Caki2 (cell line): Measurements from ENCODE around the gene KYAT1. TPM values are rescaled to one million over a fixed set of nuclear protein-coding genes. Genes with fewer than 3 reads are reported as not detected.

Source experiments
- DNase-seq: peaks from one replicate; pipeline ENCODE4 v3.0.0-alpha.2; 2015; ENCODE audit warnings: low read depth
- in situ Hi-C: cut with HindIII; loops from 2 replicates; pipeline ENCODE4 v1.10.0; 2016; ENCODE audit warnings: low sequenced_read_pairs, low pct_unique_long_range_greater_than_20kb, mixed read lengths
- total RNA-seq: library from RNA; depleted of rRNA; stranded (reverse); fragments of >200 nt; shearing (Covaris generic); gene quantifications from 2 replicates; pipeline ENCODE4 v1.2.3, GENCODE V29; 2014; ENCODE audit warnings: low replicate concordance

KYAT1 gene
- total RNA-seq, 1 experiment from 2014 or later = 11.2 TPM

- in situ Hi-C loops = no loop called here
- no peak for DNase-seq
Observed at GRCh38 chr9:128911529-128912035, 29.8 kb upstream of the KYAT1 start.

DNA sequence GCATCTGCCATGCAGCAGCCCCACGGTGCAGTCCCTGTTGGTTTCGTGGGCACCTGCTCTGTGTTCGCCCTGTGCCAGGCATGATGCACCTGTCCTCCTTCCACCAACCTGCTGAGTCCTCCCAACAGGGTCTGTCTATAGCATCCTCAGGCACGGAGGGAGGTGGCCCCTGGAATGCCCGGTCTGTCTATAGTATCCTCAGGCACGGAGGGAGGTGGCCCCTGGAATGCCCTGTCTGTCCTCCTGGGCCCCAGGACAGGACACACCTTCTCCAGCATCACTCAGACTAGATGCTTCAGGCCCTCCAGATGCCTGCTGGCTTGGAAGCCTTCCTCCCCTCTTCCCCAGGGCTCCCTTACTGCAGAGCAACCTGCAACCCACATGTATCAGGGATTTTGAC is 29.2 kb upstream of the KYAT1 start:
- in situ Hi-C loops = no loop called here
- no peak for DNase-seq

GRCh38 chr9:128909859-128910258 is 28.1 kb upstream of the KYAT1 start:
- DNase-seq = no peak

GRCh38 chr9:128908372-128908771 is 26.6 kb upstream of the KYAT1 start:
- DNase-seq = no peak
- in situ Hi-C loops = no loop called here

More at GRCh38 chr9:128909859-128910258, 28.1 kb upstream of the KYAT1 start:
- in situ Hi-C loops = no loop called here

DNA sequence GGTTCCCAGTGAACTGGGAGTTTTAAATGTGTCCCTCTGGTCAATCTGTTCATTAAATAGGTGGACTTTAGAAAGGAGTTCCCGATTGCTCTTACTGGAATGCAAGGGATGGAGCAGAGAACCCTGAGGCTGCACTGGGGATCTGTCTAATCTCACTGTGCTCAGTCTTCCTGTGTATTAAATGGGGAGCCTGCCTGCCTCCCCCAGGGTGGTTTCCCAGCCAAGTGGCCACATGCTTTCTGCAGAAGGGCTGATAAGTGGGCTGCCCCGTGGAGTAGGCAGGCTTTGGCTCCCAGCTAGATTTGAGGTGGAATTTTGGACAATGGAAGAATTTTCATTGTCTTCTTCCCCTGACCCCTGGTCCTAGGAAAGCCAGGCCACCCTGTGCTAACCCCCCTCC is 25.0 kb upstream of the KYAT1 start:
- in situ Hi-C loops = no loop called here

DNA sequence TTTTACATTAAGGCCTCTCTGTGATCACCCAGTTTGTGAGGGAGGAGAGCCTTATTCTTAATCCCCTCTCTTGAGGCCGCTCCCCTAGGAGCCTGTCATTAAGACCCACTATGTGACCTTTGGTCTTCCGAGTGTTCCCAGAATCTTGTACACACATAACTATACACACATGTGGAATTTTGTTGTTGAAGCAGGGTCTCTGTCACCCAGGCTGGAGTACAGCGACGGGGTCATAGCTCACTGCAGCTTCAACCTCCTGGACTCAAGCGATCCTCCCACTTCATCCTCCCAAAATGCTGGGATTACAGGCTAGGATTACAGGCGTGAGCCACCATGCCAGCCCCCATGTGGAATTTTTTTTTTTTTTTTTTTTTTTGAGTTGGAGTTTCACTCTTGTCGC is 24.2 kb upstream of the KYAT1 start:
- no peak for DNase-seq
- in situ Hi-C loops = no loop called here

More for the DNA sequence above, 25.0 kb upstream of the KYAT1 start:
- DNase-seq = no peak

DNA sequence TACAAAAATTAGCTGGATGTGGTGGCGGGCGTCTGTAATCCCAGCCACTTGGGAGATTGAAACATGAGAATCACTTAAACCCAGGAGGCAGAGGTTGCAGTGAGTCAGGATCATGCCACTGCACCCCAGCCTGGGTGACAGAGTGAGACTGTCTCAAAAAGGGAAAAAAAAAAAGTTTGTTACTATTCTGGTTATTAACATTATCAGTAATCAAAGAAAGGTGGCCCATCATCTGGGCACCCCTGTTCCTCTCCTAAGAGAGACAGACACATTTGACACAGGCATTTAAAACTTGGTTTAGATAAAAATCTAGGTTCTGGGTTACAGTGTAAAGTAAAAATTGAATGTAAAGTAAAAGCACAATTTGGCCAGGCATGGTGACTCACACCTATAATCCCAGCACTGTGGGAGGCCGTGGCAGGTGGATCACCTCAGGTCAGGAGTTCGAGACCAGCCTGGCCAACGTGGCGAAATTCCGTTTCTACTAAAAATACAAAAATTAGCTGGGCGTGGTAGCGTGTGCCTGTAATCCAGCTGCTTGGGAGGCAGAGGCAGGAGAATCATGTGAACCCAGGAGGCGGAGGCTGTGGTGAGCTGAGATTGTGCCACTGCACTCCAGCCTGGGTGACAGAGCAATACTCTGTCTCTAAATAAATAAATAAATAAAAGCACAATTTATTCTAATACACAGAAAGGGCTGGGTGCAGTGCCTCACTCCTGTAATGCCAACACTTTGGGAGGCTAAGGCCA is 22.3 kb upstream of the KYAT1 start:
- in situ Hi-C loops = no loop called here
- DNase-seq = no peak

DNA sequence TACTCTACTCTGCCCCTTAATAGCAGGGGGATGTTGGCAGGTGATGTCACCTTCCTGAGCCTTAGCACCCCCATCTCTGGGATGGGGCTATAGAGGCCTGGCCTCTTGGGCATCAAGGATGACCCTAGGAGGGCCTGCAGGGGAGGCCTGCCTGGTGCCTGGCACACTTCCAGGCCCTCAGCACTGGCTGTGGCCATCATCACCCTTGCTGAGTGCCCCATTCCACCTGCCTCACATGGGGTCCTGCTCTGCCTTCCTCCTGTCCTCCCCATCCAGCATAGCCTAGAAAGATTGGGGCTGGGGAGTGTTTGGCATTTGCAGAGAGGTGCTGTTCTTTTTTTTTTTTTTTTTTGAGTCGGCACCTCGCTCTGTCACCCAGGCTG is 21.3 kb upstream of the KYAT1 start:
- no peak for DNase-seq
- in situ Hi-C loops = no loop called here

- peak; percentile 29 for DNase-seq
- in situ Hi-C loops = no loop called here
Observed at GRCh38 chr9:128902351-128903078, 20.8 kb upstream of the KYAT1 start.

DNA sequence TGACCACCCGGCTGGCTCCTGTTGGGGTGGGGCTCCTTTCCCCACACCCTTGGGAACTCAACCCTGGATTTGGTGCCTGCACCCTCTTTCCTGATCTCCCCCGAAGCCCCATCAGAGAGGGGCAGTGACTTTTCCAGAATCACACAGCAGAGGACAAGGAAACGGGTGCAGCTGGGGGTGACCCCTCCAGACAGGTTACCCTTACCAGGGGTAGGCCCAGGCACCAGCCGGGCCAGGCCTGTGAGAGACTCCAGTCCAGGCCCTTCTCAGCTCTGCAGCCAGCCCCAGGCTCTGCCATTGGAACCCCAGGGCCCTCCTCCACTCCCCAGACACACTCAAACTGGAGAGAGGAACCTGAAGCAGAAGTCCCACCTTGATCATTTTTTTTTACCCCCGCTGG is 20.1 kb upstream of the KYAT1 start:
- in situ Hi-C loops = no loop called here
- DNase-seq = no peak

DNA sequence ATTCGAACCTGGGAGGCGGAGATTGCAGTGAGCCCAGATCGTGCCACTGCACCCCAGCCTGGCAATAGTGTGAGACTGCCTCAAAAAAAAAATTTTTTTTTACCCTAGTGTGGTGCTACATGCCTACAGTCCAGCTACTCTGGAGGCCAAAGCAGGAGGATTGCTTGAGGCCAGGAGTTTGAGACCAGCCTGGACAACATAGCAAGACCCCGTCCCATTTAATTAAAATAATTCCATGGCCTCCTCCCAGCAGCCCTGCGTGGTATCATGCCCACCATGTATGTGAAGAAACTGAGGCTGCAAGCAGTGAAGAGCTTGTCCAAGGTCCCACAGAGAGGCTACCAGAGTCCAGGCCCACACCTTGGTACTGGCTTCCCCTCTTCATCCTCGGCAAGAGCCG is 19.6 kb upstream of the KYAT1 start:
- in situ Hi-C loops = no loop called here
- DNase-seq = no peak

GRCh38 chr9:128899566-128900322 is 18.0 kb upstream of the KYAT1 start:
- no peak for DNase-seq
- in situ Hi-C loops = no loop called here

DNA sequence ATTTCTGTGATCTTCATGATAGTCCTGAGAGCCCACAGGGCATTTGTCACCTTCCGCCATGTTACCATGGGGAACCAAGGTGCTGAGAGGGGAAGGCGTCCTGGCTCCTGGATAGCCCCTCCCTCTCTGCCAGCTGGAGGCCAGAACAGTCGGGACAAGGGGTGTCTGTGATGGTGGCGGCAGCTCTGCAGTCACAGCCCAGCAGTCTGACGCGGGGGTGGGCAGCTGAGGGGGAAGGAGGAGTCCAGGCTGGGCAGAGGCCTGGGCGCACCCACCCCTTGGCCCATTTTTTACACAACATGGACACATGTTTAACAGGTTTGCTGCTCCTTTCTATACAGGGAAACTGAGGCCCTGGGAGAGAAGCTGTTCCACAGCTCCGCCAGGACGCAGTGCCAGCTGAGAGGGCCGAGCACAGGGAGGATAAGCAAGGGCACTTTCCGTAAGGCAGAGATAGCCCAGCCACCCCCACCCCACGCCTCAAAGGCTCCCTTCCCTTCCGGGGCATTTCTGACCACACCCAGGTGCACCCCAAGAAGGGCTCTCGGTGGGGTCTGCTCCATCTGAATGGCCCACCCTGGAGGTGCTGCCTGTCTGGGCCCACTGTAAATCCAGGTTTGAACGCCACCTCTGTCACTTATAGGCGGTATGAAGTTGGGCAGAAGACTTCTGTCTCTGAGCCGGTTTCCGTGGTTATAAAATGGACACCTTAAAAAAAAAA is 17.3 kb upstream of the KYAT1 start:
- DNase-seq = no peak
- in situ Hi-C loops = no loop called here

DNA sequence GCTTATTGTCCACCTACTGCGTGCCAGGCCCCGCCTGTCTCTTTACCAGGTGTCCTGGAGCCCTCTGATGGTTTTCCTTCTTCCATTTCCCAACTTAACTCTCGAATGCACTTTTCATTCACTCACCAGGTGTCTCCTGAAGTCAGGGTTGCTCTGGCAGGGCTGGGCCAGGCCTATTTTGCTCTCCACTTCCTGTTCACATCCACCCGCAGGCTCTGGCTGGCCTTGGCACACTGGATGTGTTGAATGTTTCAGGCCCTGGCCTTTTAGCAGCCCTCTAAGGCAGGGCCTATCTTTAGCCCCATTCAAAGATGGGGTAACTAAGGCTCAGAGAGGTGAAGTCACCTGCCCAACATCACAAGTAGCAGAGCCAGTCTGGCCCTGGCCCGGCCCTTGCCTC is 16.6 kb upstream of the KYAT1 start:
- no peak for DNase-seq
- in situ Hi-C loops = no loop called here

- DNase-seq = no peak
- in situ Hi-C loops = no loop called here
Observed at GRCh38 chr9:128895556-128895955, 13.8 kb upstream of the KYAT1 start.

- in situ Hi-C loops = no loop called here
- no peak for DNase-seq
Observed at GRCh38 chr9:128894764-128895163, 13.0 kb upstream of the KYAT1 start.

DNA sequence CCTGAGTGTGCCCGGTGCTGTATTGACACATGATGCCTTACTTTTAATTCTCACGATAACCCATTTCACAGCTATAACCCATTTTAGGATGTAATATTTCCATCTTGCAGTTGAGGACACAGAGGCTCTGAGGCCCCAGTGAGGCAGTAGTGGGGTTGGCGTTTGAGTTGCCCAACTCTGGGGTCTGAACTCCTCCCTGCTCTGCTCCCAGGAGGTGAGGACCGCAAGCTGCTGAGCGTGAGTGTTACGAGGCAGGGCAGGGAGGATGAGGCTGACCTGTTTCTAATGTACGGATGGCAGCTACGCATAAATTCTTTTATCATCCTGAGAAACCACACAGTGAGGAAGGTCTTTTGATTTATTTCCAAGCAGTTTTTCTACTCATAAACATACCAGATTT is 11.6 kb upstream of the KYAT1 start:
- in situ Hi-C loops = no loop called here
- no peak for DNase-seq

- DNase-seq = peak; percentile 70
- in situ Hi-C loops = no loop called here
Observed at GRCh38 chr9:128892221-128892921, 10.6 kb upstream of the KYAT1 start.
